SK-N-SH treated with all-trans-retinoic acid at 6 μM for 48 hours (cell line): ENCODE measurements around the gene PNPO.
A peak's percentile ranks its signal among the peaks of the same experiment; 100 is the strongest.

ENCODE experiments used
- ATAC-seq: fragments of 200-7000 bp; cut with Tn5 transposase; 3 replicates; pipeline ENCODE4 v1.9.1; 2020; ENCODE audit warnings: mild to moderate bottlenecking, moderate library complexity
- ARNTL ChIP-seq: fragments of 450-650 bp; formaldehyde crosslinking; IDR thresholded peaks from 2 replicates; pipeline ENCODE4 v1.5.0; 2020; ENCODE audit warnings: low read depth, mild to moderate bottlenecking, moderate library complexity, borderline replicate concordance
- BACH2 ChIP-seq: fragments of 250-450 bp; sonication (Bioruptor Pico); IDR thresholded peaks from 2 replicates; pipeline ENCODE4 v1.9.0; 2021; ENCODE audit warnings: mild to moderate bottlenecking, borderline replicate concordance
- CSDC2 ChIP-seq: fragments of 250-450 bp; sonication (Bioruptor Pico); IDR thresholded peaks from 2 replicates; pipeline ENCODE4 v1.5.0; 2020; ENCODE audit warnings: mild to moderate bottlenecking, moderate library complexity
- CSRNP3 ChIP-seq: fragments of 250-450 bp; sonication (Bioruptor Pico); IDR thresholded peaks from 2 replicates; pipeline ENCODE4 v1.5.1; 2021; ENCODE audit warnings: mild to moderate bottlenecking, moderate library complexity
- ESRRG ChIP-seq: fragments of 250-450 bp; sonication (Bioruptor Pico); IDR thresholded peaks from 2 replicates; pipeline ENCODE4 v1.6.1; 2021; ENCODE audit warnings: mild to moderate bottlenecking
- GLIS3 ChIP-seq: fragments of 250-450 bp; sonication (Bioruptor Pico); IDR thresholded peaks from 2 replicates; pipeline ENCODE4 v1.5.0; 2020; ENCODE audit warnings: mild to moderate bottlenecking, moderate library complexity
- ISL1 ChIP-seq: fragments of 250-450 bp; sonication (Bioruptor Pico); IDR thresholded peaks from 2 replicates; pipeline ENCODE4 v2.1.2; 2022; ENCODE audit warnings: mild to moderate bottlenecking, moderate library complexity
- OSR1 ChIP-seq: fragments of 250-450 bp; sonication (Bioruptor Pico); IDR thresholded peaks from 2 replicates; pipeline ENCODE4 v1.8.0; 2022; ENCODE audit warnings: moderate library complexity, mild to moderate bottlenecking, inconsistent platforms
- PATZ1 ChIP-seq: fragments of 250-450 bp; sonication (Bioruptor Pico); IDR thresholded peaks from 2 replicates; pipeline ENCODE4 v1.8.0; 2020; ENCODE audit warnings: mild to moderate bottlenecking, moderate library complexity, borderline replicate concordance
- POU6F1 ChIP-seq: fragments of 250-450 bp; sonication (Bioruptor Pico); IDR thresholded peaks from 2 replicates; pipeline ENCODE4 v1.8.0; 2021; ENCODE audit warnings: low read depth, mild to moderate bottlenecking, moderate library complexity, borderline replicate concordance
- PPARA ChIP-seq: fragments of 250-450 bp; sonication (Bioruptor Pico); IDR thresholded peaks from 2 replicates; pipeline ENCODE4 v1.5.0; 2020; ENCODE audit warnings: mild to moderate bottlenecking, borderline replicate concordance
- RARB ChIP-seq: fragments of 250-450 bp; sonication (Bioruptor Pico); IDR thresholded peaks from 2 replicates; pipeline ENCODE4 v1.8.0; 2021; ENCODE audit warnings: mild to moderate bottlenecking, moderate library complexity
- SNAI2 ChIP-seq: fragments of 250-450 bp; sonication (Bioruptor Pico); IDR thresholded peaks from 2 replicates; pipeline ENCODE4 v1.5.0; 2020; ENCODE audit warnings: mild to moderate bottlenecking, moderate library complexity
- TCF4 ChIP-seq: fragments of 250-450 bp; sonication (Bioruptor Pico); IDR thresholded peaks from 2 replicates; pipeline ENCODE4 v1.8.0; 2021; ENCODE audit warnings: mild to moderate bottlenecking, moderate library complexity, borderline replicate concordance
- TOX ChIP-seq: fragments of 250-450 bp; sonication (Bioruptor Pico); IDR thresholded peaks from 2 replicates; pipeline ENCODE4 v1.8.0; 2021; ENCODE audit warnings: mild to moderate bottlenecking, moderate library complexity, borderline replicate concordance
- TSHZ2 ChIP-seq: fragments of 250-450 bp; sonication (Bioruptor Pico); IDR thresholded peaks from 2 replicates; pipeline ENCODE4 v1.5.0; 2020; ENCODE audit warnings: mild to moderate bottlenecking, moderate library complexity
- ZC3H10 ChIP-seq: fragments of 250-450 bp; sonication (Bioruptor Pico); IDR thresholded peaks from 2 replicates; pipeline ENCODE4 v1.5.1; 2021; ENCODE audit warnings: mild to moderate bottlenecking, moderate library complexity
- ZFP3 ChIP-seq: fragments of 250-450 bp; sonication (Bioruptor Pico); IDR thresholded peaks from 2 replicates; pipeline ENCODE4 v1.5.0; 2020; ENCODE audit warnings: mild to moderate bottlenecking, moderate library complexity
- ZFP30 ChIP-seq: fragments of 450-650 bp; formaldehyde crosslinking; IDR thresholded peaks from 2 replicates; pipeline ENCODE4 v1.5.0; 2022; ENCODE audit warnings: mild to moderate bottlenecking, moderate library complexity
- ZNF565 ChIP-seq: fragments of 450-650 bp; formaldehyde crosslinking; conservative IDR thresholded peaks from 2 replicates; pipeline ENCODE4 v1.5.0; 2020; ENCODE audit warnings: low read depth, mild to moderate bottlenecking, moderate library complexity
- ZNF70 ChIP-seq: fragments of 450-650 bp; formaldehyde crosslinking; IDR thresholded peaks from 2 replicates; pipeline ENCODE4 v1.5.0; 2020; ENCODE audit warnings: mild to moderate bottlenecking, moderate library complexity
- TF ChIP-seq, protein P1 (sequence below): fragments of 250-450 bp; sonication (Bioruptor Pico); IDR thresholded peaks from 2 replicates; pipeline ENCODE4 v1.5.1; 2020; ENCODE audit warnings: low read depth, mild to moderate bottlenecking, moderate library complexity

PNPO gene

GRCh38 chr17:47986520-47986919, 45.1 kb downstream of the PNPO start:
- TF ChIP-seq BACH2, result no peak
- TF ChIP-seq TOX, result no peak
- no peak for TF ChIP-seq PATZ1 (CRISPR knock-in tag)
- TF ChIP-seq ZFP30 (CRISPR knock-in tag), result no peak
- TF ChIP-seq TSHZ2, result no peak
- TF ChIP-seq TCF4 (CRISPR knock-in tag), result no peak
- no peak for TF ChIP-seq ZNF70 (CRISPR knock-in tag)
- TF ChIP-seq ISL1 (CRISPR knock-in tag), result no peak
- no peak for TF ChIP-seq ZFP3 (CRISPR knock-in tag)
- no peak for TF ChIP-seq CSRNP3 (CRISPR knock-in tag)
- no peak for TF ChIP-seq POU6F1 (CRISPR knock-in tag)
- no peak for TF ChIP-seq SNAI2 (CRISPR knock-in tag)
- TF ChIP-seq ZC3H10, result no peak
- TF ChIP-seq ESRRG, result no peak
- ATAC-seq, result no peak

- ATAC-seq, result peak; percentile 53
- TF ChIP-seq TCF4 (CRISPR knock-in tag), result peak; percentile 62; the same call in 1 of the 2 replicates
- TF ChIP-seq RARB (CRISPR knock-in tag), result no peak
- peak; percentile 83; the same call in 1 of the 2 replicates for TF ChIP-seq PPARA (CRISPR knock-in tag)
- TF ChIP-seq CSDC2 (CRISPR knock-in tag), result no peak
- TF ChIP-seq ARNTL (CRISPR knock-in tag), result no peak
- TF ChIP-seq ZFP3 (CRISPR knock-in tag), result 0 out of 2 replicates have a peak, but pooled peaks have one; percentile 35
- TF ChIP-seq ESRRG, result no peak
- TF ChIP-seq, protein P1, sequence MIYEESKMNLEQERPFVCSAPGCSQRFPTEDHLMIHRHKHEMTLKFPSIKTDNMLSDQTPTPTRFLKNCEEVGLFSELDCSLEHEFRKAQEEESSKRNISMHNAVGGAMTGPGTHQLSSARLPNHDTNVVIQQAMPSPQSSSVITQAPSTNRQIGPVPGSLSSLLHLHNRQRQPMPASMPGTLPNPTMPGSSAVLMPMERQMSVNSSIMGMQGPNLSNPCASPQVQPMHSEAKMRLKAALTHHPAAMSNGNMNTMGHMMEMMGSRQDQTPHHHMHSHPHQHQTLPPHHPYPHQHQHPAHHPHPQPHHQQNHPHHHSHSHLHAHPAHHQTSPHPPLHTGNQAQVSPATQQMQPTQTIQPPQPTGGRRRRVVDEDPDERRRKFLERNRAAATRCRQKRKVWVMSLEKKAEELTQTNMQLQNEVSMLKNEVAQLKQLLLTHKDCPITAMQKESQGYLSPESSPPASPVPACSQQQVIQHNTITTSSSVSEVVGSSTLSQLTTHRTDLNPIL (CRISPR knock-in tag), result no peak
- TF ChIP-seq ZFP30 (CRISPR knock-in tag), result peak; percentile 26; the same call in 1 of the 2 replicates
- peak; percentile 83; the same call in 1 of the 2 replicates for TF ChIP-seq ZNF565 (CRISPR knock-in tag)
- no peak for TF ChIP-seq TOX
- TF ChIP-seq PATZ1 (CRISPR knock-in tag), result no peak
- no peak for TF ChIP-seq GLIS3 (CRISPR knock-in tag)
- TF ChIP-seq SNAI2 (CRISPR knock-in tag), result no peak
- no peak for TF ChIP-seq BACH2
- no peak for TF ChIP-seq CSRNP3 (CRISPR knock-in tag)
- TF ChIP-seq TSHZ2, result peak; percentile 80
- no peak for TF ChIP-seq OSR1
- TF ChIP-seq ISL1 (CRISPR knock-in tag), result no peak
- no peak for TF ChIP-seq ZC3H10
- TF ChIP-seq ZNF70 (CRISPR knock-in tag), result peak; percentile 57; the same call in 1 of the 2 replicates
Measured at GRCh38 chr17:47987240-47987835, 46.0 kb downstream of the PNPO start.
